Bronchial epithelial cell (primary cell): Measurements from ENCODE around the gene SOHLH1. TPM values are rescaled to one million over a fixed set of nuclear protein-coding genes. Genes with fewer than 3 reads are reported as not detected.

Source experiments
- DNase-seq: peaks from one replicate; pipeline ENCODE4 v3.0.0-alpha.2; 2010; ENCODE audit warnings: low read depth
- FAIRE-seq: peaks from 2 replicates; lab custom pipeline; 2011; peaks lifted over from hg19 to GRCh38; lab: Jason Lieb, UNC
- H3K27me3 ChIP-seq: 2 replicates; pipeline ENCODE4 v1.5.1; 2011; ENCODE audit warnings: low read length; ENCODE audit not compliant: control insufficient read depth, insufficient read depth
- H3K36me3 ChIP-seq: 2 replicates; pipeline ENCODE4 v1.5.1; 2011; ENCODE audit warnings: low read length; ENCODE audit not compliant: control insufficient read depth, insufficient read depth
- H3K4me3 ChIP-seq: 2 replicates; pipeline ENCODE4 v1.5.1; 2011; ENCODE audit warnings: mild to moderate bottlenecking, low read depth, low read length, control low read depth
- CTCF ChIP-seq: IDR thresholded peaks from 2 replicates; pipeline ENCODE4 v1.5.1; 2011; ENCODE audit warnings: mild to moderate bottlenecking, moderate library complexity, low read length, control low read depth, inconsistent platforms; ENCODE audit not compliant: insufficient read depth, severe bottlenecking
- total RNA-seq: library from RNA; depleted of rRNA; stranded (reverse); fragments of >200 nt; gene quantifications from 2 replicates; pipeline ENCODE4 v1.2.1, GENCODE V29; 2014

SOHLH1 gene
- total RNA-seq, 1 donor from 2014 or later = not detected

GRCh38 chr9:135744333-135745070, 45.2 kb upstream of the SOHLH1 start:
- Histone ChIP-seq H3K36me3 (no peaks in the 10 kb centered on the region), H3K4me3 (no peak overlapping the region), H3K27me3 (no peaks in the 10 kb centered on the region)
- no peak for DNase-seq
- no peak for TF ChIP-seq CTCF
- FAIRE-seq = no peak

GRCh38 chr9:135743546-135744332, 44.5 kb upstream of the SOHLH1 start:
- Histone ChIP-seq H3K4me3 (no peak overlapping the region), H3K36me3 (no peaks in the 10 kb centered on the region), H3K27me3 (no peaks in the 10 kb centered on the region)
- TF ChIP-seq CTCF = no peak
- no peak for FAIRE-seq
- DNase-seq = no peak

- H3K36me3 ChIP-seq = no peaks in the 10 kb centered on the region
- no peak for TF ChIP-seq CTCF
- H3K4me3 ChIP-seq = no peak overlapping the region
- DNase-seq (no peak), FAIRE-seq (no peak)
- H3K27me3 ChIP-seq = no peaks in the 10 kb centered on the region
Measured at GRCh38 chr9:135743021-135743420, 43.7 kb upstream of the SOHLH1 start.

- H3K27me3 ChIP-seq = no peaks in the 10 kb centered on the region
- DNase-seq (no peak), FAIRE-seq (no peak)
- no peak for TF ChIP-seq CTCF
- no peak overlapping the region for H3K4me3 ChIP-seq
- no peaks in the 10 kb centered on the region for H3K36me3 ChIP-seq
Measured at GRCh38 chr9:135741276-135742219, 42.3 kb upstream of the SOHLH1 start.

GRCh38 chr9:135739271-135740220, 40.3 kb upstream of the SOHLH1 start:
- FAIRE-seq (no peak), DNase-seq (no peak)
- TF ChIP-seq CTCF = no peak
- Histone ChIP-seq H3K4me3 (no peak overlapping the region), H3K36me3 (no peaks in the 10 kb centered on the region), H3K27me3 (no peaks in the 10 kb centered on the region)
